CD4-positive, alpha-beta memory T cell (primary cell): ENCODE measurements around the gene PLAC1. TPM values are rescaled to one million over a fixed set of nuclear protein-coding genes. Genes with fewer than 3 reads are reported as not detected.

Experiments
- CTCF ChIA-PET: fragments of 350-600 bp; sonication (Branson Sonifier 250); formaldehyde crosslinking; loops from one replicate; lab custom pipeline; 2021; ENCODE audit warnings: inconsistent platforms; ENCODE audit not compliant: partially characterized antibody; lab: Charles Lee
- POLR2A ChIA-PET: fragments of 350-600 bp; sonication (Branson Sonifier 250); formaldehyde crosslinking; loops from one replicate; lab custom pipeline; 2021; ENCODE audit not compliant: partially characterized antibody; lab: Charles Lee
- DNase-seq, 5 donors: peaks; one replicate each; pipeline versions ENCODE4 v3.0.0 to v3.0.0-alpha.2; 2020 to 2022; ENCODE audit warnings: mixed read lengths in 1 of 5
- H3K27ac ChIP-seq: one replicate; pipeline ENCODE4 v1.7.0; 2013; ENCODE audit warnings: low read depth, low read length
- H3K27me3 ChIP-seq: 2 replicates; pipeline ENCODE4 v1.7.0; 2013; ENCODE audit warnings: mild to moderate bottlenecking, low read length, moderate library complexity; ENCODE audit not compliant: insufficient read depth
- H3K36me3 ChIP-seq: 2 replicates; pipeline ENCODE4 v1.7.0; 2013; ENCODE audit warnings: mild to moderate bottlenecking, low read length, moderate library complexity; ENCODE audit not compliant: insufficient read depth
- H3K4me1 ChIP-seq: 2 replicates; pipeline ENCODE4 v1.7.0; 2013; ENCODE audit warnings: mild to moderate bottlenecking, low read length, moderate library complexity; ENCODE audit not compliant: insufficient read depth
- H3K4me3 ChIP-seq, 2 donors: one replicate each; pipeline ENCODE4 v1.7.0; 2013; ENCODE audit warnings: low read length in 2 of 2, mild to moderate bottlenecking in 1 of 2
- H3K9me3 ChIP-seq, 2 donors: one replicate each; pipeline ENCODE4 v1.7.0; 2013; ENCODE audit warnings: low read length in 2 of 2, control low read depth in 1 of 2; ENCODE audit not compliant: control insufficient read depth in 1 of 2
- H3K27ac Mint-ChIP-seq, 7 donors: one replicate each; pipeline ENCODE4 v1.8.0; 2020 to 2021; ENCODE audit warnings: mixed read lengths in 7 of 7, mild to moderate bottlenecking in 6 of 7, inconsistent platforms in 3 of 7, moderate library complexity in 3 of 7
- H3K27me3 Mint-ChIP-seq, 2 donors: one replicate each; pipeline ENCODE4 v1.8.0; 2020 to 2021; ENCODE audit warnings: mixed read lengths in 2 of 2
- H3K36me3 Mint-ChIP-seq, 2 donors: one replicate each; pipeline ENCODE4 v1.8.0; 2020 to 2021; ENCODE audit warnings: mixed read lengths in 2 of 2, inconsistent platforms in 1 of 2, mild to moderate bottlenecking in 1 of 2
- H3K4me1 Mint-ChIP-seq, 4 donors: one replicate each; pipeline ENCODE4 v1.8.0; 2020 to 2021; ENCODE audit warnings: mixed read lengths in 4 of 4, mild to moderate bottlenecking in 1 of 4
- H3K4me3 Mint-ChIP-seq, 8 donors: one replicate each; pipeline ENCODE4 v1.8.0; 2020 to 2021; ENCODE audit warnings: mixed read lengths in 8 of 8, mild to moderate bottlenecking in 7 of 8, moderate library complexity in 6 of 8, inconsistent platforms in 3 of 8
- H3K9me3 Mint-ChIP-seq, 8 donors: one replicate each; pipeline ENCODE4 v1.8.0; 2020 to 2021; ENCODE audit warnings: mixed read lengths in 8 of 8, mild to moderate bottlenecking in 5 of 8, inconsistent platforms in 3 of 8, moderate library complexity in 1 of 8
- intact Hi-C: fragments of 100-400 bp; cut with micrococcal nuclease; formaldehyde crosslinking; loops from one replicate; pipeline ENCODE4 v1.15.1; 2023
- polyA plus RNA-seq, 2 donors: library from polyadenylated mRNA; unstranded; fragments of 300-500 nt; fragmentation: Illumina TruSeq; gene quantifications; one replicate each; pipeline ENCODE4 v1.2.3, GENCODE V29; 2021
- total RNA-seq, 2 experiments: library from RNA; stranded (reverse); gene quantifications; one replicate each; pipeline ENCODE4 v1.2.3, GENCODE V29; 2021

PLAC1 gene
- total and polyA plus RNA-seq, 4 experiments from 2014 or later, result not detected

GRCh38 chrX:134691453-134691852 lies 33.2 kb upstream of the PLAC1 start:
- intact Hi-C loops, result no loop called here
- Mint-ChIP-seq H3K27ac (no peak overlapping the region), H3K9me3 (no peaks in the 10 kb centered on the region), H3K4me3 (no peak overlapping the region), H3K27me3 (peaks cover 0 to 3% of the 10 kb centered on the region in 2 donors), H3K36me3 (no peaks in the 10 kb centered on the region), H3K4me1 (no peaks in the 10 kb centered on the region)
- Histone ChIP-seq H3K36me3 (no peaks in the 10 kb centered on the region), H3K4me1 (no peaks in the 10 kb centered on the region), H3K9me3 (no peaks in the 10 kb centered on the region), H3K27me3 (no peaks in the 10 kb centered on the region), H3K27ac (no peak overlapping the region), H3K4me3 (no peak overlapping the region)
- CTCF ChIA-PET, result no interaction called here
- no peak for DNase-seq
- POLR2A ChIA-PET, result no interaction called here

DNA sequence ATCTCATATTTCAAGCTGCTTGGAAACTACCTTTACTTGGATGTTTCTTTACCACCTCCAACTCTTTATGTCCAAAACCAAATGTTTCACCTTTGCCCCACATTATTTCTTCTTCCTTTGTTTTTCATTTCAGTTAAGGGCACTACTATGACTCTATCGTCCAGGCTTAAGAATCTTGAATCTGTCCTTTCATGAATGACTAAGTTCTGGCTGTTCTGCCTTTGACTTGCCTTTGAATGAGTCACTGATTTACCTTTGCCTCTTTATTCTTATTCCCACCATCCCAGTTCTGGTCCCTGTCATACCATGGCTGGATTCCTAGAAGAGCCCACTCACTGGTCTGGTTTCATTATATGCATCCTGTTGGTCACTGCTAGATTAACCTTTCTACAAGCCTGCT lies 30.6 kb upstream of the PLAC1 start:
- Mint-ChIP-seq H3K4me1 (no peaks in the 10 kb centered on the region), H3K36me3 (no peaks in the 10 kb centered on the region), H3K9me3 (no peaks in the 10 kb centered on the region), H3K27me3 (peaks cover 0 to 3% of the 10 kb centered on the region in 2 donors), H3K4me3 (no peak overlapping the region), H3K27ac (no peak overlapping the region)
- intact Hi-C loops, result no loop called here
- H3K4me3 ChIP-seq, result no peak overlapping the region
- no peak for DNase-seq
- ChIA-PET POLR2A (no interaction called here), CTCF (no interaction called here)
- no peak overlapping the region for H3K27ac ChIP-seq
- H3K27me3 ChIP-seq, result no peaks in the 10 kb centered on the region
- no peaks in the 10 kb centered on the region for H3K36me3 ChIP-seq
- H3K4me1 ChIP-seq, result no peaks in the 10 kb centered on the region
- H3K9me3 ChIP-seq, result no peaks in the 10 kb centered on the region

- Mint-ChIP-seq H3K4me3 (no peak overlapping the region), H3K27me3 (peaks cover 0 to 3% of the 10 kb centered on the region in 2 donors), H3K36me3 (no peaks in the 10 kb centered on the region), H3K27ac (no peak overlapping the region), H3K4me1 (no peaks in the 10 kb centered on the region), H3K9me3 (no peaks in the 10 kb centered on the region)
- intact Hi-C loops, result no loop called here
- POLR2A ChIA-PET, result no interaction called here
- H3K4me3 ChIP-seq, result no peak overlapping the region
- no peaks in the 10 kb centered on the region for H3K9me3 ChIP-seq
- no peaks in the 10 kb centered on the region for H3K4me1 ChIP-seq
- no peak for DNase-seq
- CTCF ChIA-PET, result no interaction called here
- no peaks in the 10 kb centered on the region for H3K27me3 ChIP-seq
- H3K27ac ChIP-seq, result no peak overlapping the region
- no peaks in the 10 kb centered on the region for H3K36me3 ChIP-seq
Observed at GRCh38 chrX:134688031-134688823, 30.0 kb upstream of the PLAC1 start.

DNA sequence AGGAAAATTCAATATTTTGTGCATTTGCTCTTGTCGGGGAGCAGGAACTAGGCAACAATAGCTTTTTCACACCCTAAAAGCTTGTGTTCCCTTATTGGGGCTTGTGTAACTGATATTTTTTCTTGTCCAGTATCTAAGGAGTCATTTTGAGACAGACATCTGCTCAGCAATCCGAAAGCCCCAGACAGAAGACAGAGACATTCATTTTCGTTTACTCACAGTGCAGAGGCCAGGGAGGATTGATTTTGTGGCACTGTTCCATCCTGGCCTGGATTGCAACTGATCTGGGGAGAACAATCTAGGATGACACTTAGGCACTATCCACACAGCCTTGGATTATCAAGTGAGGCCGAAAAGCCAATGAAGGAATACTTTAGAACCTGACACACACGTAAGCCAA lies 27.4 kb upstream of the PLAC1 start:
- H3K27me3 Mint-ChIP-seq, result no peaks in the 10 kb centered on the region

DNA sequence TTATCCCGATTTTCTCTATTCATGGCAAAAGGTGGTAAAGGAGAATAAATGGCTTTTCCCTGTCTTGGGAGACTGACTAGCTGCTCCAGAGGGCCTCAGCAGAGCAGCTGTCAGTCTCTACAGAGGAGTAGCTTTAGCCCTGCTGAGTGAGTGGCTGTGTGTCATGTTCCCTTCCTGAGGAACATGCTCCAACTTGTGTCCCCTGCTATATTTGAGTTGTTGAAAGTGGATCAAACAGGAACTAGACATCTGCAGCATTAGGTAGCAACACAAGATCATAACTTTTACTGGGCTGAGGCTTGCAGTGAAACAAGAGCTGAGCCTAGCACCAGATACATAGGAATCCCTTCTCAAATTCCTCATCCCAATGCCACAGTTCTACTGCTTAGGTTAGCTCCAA lies 26.7 kb upstream of the PLAC1 start:
- H3K27ac ChIP-seq, result no peak overlapping the region
- no peak for DNase-seq
- H3K4me3 Mint-ChIP-seq, result no peak overlapping the region
- no peak overlapping the region for H3K4me3 ChIP-seq
- H3K27ac Mint-ChIP-seq, result no peak overlapping the region
- H3K4me1 Mint-ChIP-seq, result no peaks in the 10 kb centered on the region
- no peaks in the 10 kb centered on the region for H3K36me3 Mint-ChIP-seq
- H3K27me3 ChIP-seq, result no peaks in the 10 kb centered on the region
- H3K36me3 ChIP-seq, result no peaks in the 10 kb centered on the region
- H3K9me3 Mint-ChIP-seq, result no peaks in the 10 kb centered on the region
- intact Hi-C loops, result no loop called here
- no peaks in the 10 kb centered on the region for H3K9me3 ChIP-seq
- H3K27me3 Mint-ChIP-seq, result no peaks in the 10 kb centered on the region
- ChIA-PET POLR2A (no interaction called here), CTCF (no interaction called here)
- no peaks in the 10 kb centered on the region for H3K4me1 ChIP-seq

More for the DNA sequence above, 27.4 kb upstream of the PLAC1 start:
- Mint-ChIP-seq H3K4me1 (no peaks in the 10 kb centered on the region), H3K4me3 (no peak overlapping the region), H3K27ac (no peak overlapping the region), H3K9me3 (no peaks in the 10 kb centered on the region), H3K36me3 (no peaks in the 10 kb centered on the region)
- no peak for DNase-seq
- ChIA-PET CTCF (no interaction called here), POLR2A (no interaction called here)
- no peak overlapping the region for H3K4me3 ChIP-seq
- H3K36me3 ChIP-seq, result no peaks in the 10 kb centered on the region
- no peaks in the 10 kb centered on the region for H3K27me3 ChIP-seq
- H3K27ac ChIP-seq, result no peak overlapping the region
- no peaks in the 10 kb centered on the region for H3K4me1 ChIP-seq
- intact Hi-C loops, result no loop called here
- H3K9me3 ChIP-seq, result no peaks in the 10 kb centered on the region

DNA sequence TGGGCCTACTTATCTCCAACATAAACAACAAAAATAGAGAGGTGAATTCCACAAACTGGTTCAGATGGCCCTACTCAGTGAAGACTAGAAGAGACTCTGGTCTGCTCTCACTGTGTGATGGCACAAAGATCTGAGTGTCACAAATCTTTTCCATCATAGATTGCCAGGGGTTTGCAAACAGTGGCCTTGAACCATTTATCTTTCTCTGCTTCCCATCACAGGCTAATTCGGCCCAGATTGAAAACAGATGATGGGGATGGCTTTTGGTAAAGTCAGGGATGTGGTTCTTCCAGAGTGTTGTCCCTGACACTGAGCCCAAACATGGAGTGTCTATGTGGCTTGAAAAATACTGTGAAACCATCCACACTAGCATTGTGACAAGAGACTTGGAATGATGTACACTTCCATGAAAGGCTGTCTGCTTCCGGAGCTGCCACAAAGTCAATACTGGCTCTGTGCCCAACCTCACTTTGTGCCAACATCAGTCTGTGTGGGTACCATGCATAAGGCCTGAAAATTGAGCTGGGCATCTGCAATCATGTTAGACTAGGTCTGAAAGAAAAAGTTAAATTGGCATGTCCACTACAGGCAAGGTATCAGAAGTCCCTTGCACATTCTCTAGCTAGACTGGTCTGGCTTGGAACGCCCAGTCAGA lies 25.2 kb upstream of the PLAC1 start:
- Mint-ChIP-seq H3K36me3 (no peaks in the 10 kb centered on the region), H3K27me3 (no peaks in the 10 kb centered on the region), H3K4me1 (no peaks in the 10 kb centered on the region), H3K9me3 (no peaks in the 10 kb centered on the region), H3K4me3 (no peak overlapping the region), H3K27ac (no peak overlapping the region)
- ChIA-PET POLR2A (no interaction called here), CTCF (no interaction called here)
- DNase-seq, result no peak
- intact Hi-C loops, result no loop called here
- Histone ChIP-seq H3K27ac (no peak overlapping the region), H3K27me3 (no peaks in the 10 kb centered on the region), H3K4me1 (no peaks in the 10 kb centered on the region), H3K4me3 (no peak overlapping the region), H3K36me3 (no peaks in the 10 kb centered on the region), H3K9me3 (no peaks in the 10 kb centered on the region)

GRCh38 chrX:134682081-134682480 lies 23.8 kb upstream of the PLAC1 start:
- Mint-ChIP-seq H3K9me3 (no peaks in the 10 kb centered on the region), H3K4me1 (no peaks in the 10 kb centered on the region), H3K27ac (no peak overlapping the region), H3K4me3 (no peak overlapping the region), H3K27me3 (no peaks in the 10 kb centered on the region), H3K36me3 (no peaks in the 10 kb centered on the region)
- ChIA-PET POLR2A (no interaction called here), CTCF (no interaction called here)
- H3K36me3 ChIP-seq, result no peaks in the 10 kb centered on the region
- H3K27me3 ChIP-seq, result no peaks in the 10 kb centered on the region
- no peak for DNase-seq
- H3K27ac ChIP-seq, result no peak overlapping the region
- no peaks in the 10 kb centered on the region for H3K4me1 ChIP-seq
- intact Hi-C loops, result no loop called here
- H3K4me3 ChIP-seq, result no peak overlapping the region
- H3K9me3 ChIP-seq, result no peaks in the 10 kb centered on the region
